ENCODE data around the gene IL15RA. TPM values are rescaled to one million over a fixed set of nuclear protein-coding genes. Genes with fewer than 3 reads are reported as not detected.

The IL15RA gene
- total and polyA plus RNA-seq, 2 of the 8 experiments (the other 6 are each of a cell fraction or from before 2014, with no cell fraction given), result 1.3 to 1.4 TPM

DNA sequence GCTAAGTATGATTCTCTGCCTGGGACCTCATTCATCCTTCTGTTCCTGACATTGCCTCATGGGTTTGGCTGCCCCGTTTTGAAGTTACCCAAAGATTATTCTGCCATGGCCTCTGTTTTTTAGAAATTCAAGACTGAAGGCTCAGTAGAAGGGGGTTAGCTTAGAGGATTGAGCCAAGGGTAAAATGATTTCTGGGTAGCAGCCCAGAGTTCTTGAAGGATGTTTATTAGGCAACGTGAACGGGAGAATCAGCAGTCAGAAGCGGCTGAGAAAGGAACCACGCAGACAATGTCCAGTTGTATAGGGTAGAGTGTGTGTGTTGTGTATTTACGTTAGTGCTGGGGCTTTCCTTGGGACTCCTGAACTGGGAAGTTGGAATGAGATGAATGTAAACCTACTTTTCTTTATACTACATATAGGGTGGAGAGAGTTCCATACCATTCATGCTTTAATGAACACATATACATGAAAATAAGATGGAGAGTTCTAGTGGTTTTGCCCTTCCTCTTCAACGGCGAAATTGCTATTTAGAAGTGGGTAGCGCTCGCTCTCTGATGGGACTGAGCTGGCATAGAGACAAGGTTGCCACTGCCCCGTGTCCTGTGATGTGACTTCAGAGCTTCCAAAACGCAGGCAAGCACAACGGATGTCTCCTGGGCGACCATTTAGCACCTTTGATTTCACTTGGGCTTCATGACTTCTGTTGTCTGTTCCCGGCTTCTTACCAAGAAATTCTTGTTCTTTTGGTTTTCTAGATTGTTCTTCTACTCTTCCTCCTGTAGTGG, 35.0 kb upstream of the IL15RA start:
- POLR2A ChIA-PET (ENCODE audit: partially characterized antibody), result no interaction called here
- Histone ChIP-seq H3K27ac (ENCODE audit: low read depth, low read length) (no peak overlapping the region), H3K14ac (ENCODE audit: insufficient read length) (no peak overlapping the region), H3K56ac (replicated peaks; ENCODE audit: insufficient read length, low read depth, low read length) (no peak overlapping the region), H2AK5ac (ENCODE audit: low read depth, low read length) (no peak overlapping the region), H3K18ac (ENCODE audit: extremely low read depth, low read length) (no peak overlapping the region), H3K79me1 (ENCODE audit: low read depth, low read length) (no peaks in the 10 kb centered on the region), H3K27me3 (replicated peaks in 1 of 4; ENCODE audit: control insufficient read depth in 3 of 4, extremely low read depth in 1 of 4, insufficient read depth in 3 of 4, low read length in 3 of 4) (no peaks in the 10 kb centered on the region), H4K5ac (ENCODE audit: insufficient read length, low read depth, low read length) (no peak overlapping the region), H3K9me3 (ENCODE audit: insufficient read depth in 2 of 2, low read depth in 1 of 2, low read length in 1 of 2) (peaks cover 4% of the 10 kb centered on the region in 2 experiments; a peak in 3 of 4 replicates), H4K8ac (ENCODE audit: extremely low read depth, insufficient read depth, low read length) (no peak overlapping the region), H3K23me2 (ENCODE audit: low read depth, low read length) (no peaks in the 10 kb centered on the region), H3K36me3 (ENCODE audit: control insufficient read depth in 2 of 4, insufficient read depth in 4 of 4, low read length in 3 of 4) (no peaks in the 10 kb centered on the region), H2BK15ac (ENCODE audit: low read length) (no peak overlapping the region), H4K91ac (replicated peaks; ENCODE audit: insufficient read length, low read length) (no peak overlapping the region), H2AFZ (ENCODE audit: low read length) (no peak overlapping the region), H4K20me1 (replicated peaks in 1 of 2; ENCODE audit: control insufficient read depth in 1 of 2, insufficient read depth in 2 of 2, low read length in 2 of 2) (no peaks in the 10 kb centered on the region), H3K4me2 (ENCODE audit: insufficient read depth in 1 of 2, low read depth in 2 of 2, low read length in 2 of 2) (no peak overlapping the region), H3K9ac (replicated peaks in 1 of 4; ENCODE audit: extremely low read depth in 1 of 4, low read depth in 3 of 4, low read length in 3 of 4) (no peak overlapping the region), H2BK20ac (ENCODE audit: low read length) (no peak overlapping the region), H2BK120ac (replicated peaks; ENCODE audit: low read depth, low read length) (no peak overlapping the region), H3K4me3 (ENCODE audit: extremely low read depth in 1 of 4, insufficient read depth in 2 of 4, low read depth in 3 of 4, low read length in 4 of 4) (no peak overlapping the region), H3K79me2 (ENCODE audit: control insufficient read depth in 1 of 2, insufficient read depth in 2 of 2, low read length in 2 of 2) (no peaks in the 10 kb centered on the region), H3K4ac (replicated peaks; ENCODE audit: insufficient read length, low read depth, low read length) (no peak overlapping the region), H2BK12ac (ENCODE audit: low read depth, low read length) (no peak overlapping the region), H2BK5ac (ENCODE audit: low read depth, low read length) (no peak overlapping the region), H3K4me1 (replicated peaks in 1 of 4; ENCODE audit: control insufficient read depth in 3 of 4, insufficient read depth in 4 of 4, low read length in 3 of 4) (no peaks in the 10 kb centered on the region), H3K23ac (ENCODE audit: insufficient read length) (no peak overlapping the region)
- no peak for FAIRE-seq
- CTCF ChIA-PET (ENCODE audit: partially characterized antibody), result interaction anchor here (0.6 to 2.5 kb wide), 4 partner anchors 14 to 388 kb away, joined by 3 to 8 read pairs (median 6); no protein-coding TSS in a partner anchor
- 88% methylated on average over 15 of the region's 15 CpGs; no CpG with 5 or more reads in 1 of the 2 experiments for whole genome bisulfite sequencing, 2 experiments (ENCODE audit: extremely low coverage in 1 of 2, insufficient coverage in 1 of 2, insufficient read length in 1 of 2, insufficient replicate concordance in 2 of 2, low coverage in 1 of 2, low lambda C conversion rate in 2 of 2, missing lambda C conversion rate in 1 of 2)
- TF ChIP-seq PHF8 (conservative IDR thresholded peaks at IDR 0.05; ENCODE audit: low read depth, low read length) (no peak), JUN (IDR thresholded peaks at IDR 0.05; ENCODE audit: low read depth, low read length) (no peak), CHD2 (IDR thresholded peaks at IDR 0.05; ENCODE audit: low read length) (no peak), RAD21 (IDR thresholded peaks at IDR 0.05 in 1 of 2, conservative IDR thresholded peaks at IDR 0.05 in 1 of 2; ENCODE audit: low read depth in 2 of 2, low read length in 2 of 2) (no peak), HDAC6 (IDR thresholded peaks at IDR 0.05; ENCODE audit: low read depth, low read length) (no peak), TBP (IDR thresholded peaks at IDR 0.05; ENCODE audit: low read depth, low read length) (no peak), USF2 (IDR thresholded peaks at IDR 0.05; ENCODE audit: low read length) (no peak), GTF2F1 (IDR thresholded peaks at IDR 0.05; ENCODE audit: borderline replicate concordance, low read depth, low read length) (no peak), TEAD4 (IDR thresholded peaks at IDR 0.05; ENCODE audit: low read depth, low read length) (no peak), SP4 (IDR thresholded peaks at IDR 0.05; ENCODE audit: low read length) (no peak), GABPA (IDR thresholded peaks at IDR 0.05; ENCODE audit: borderline replicate concordance, insufficient read depth, low read length) (no peak), KDM5A (IDR thresholded peaks at IDR 0.05; ENCODE audit: low read length) (no peak)
- no peak for DNase-seq (ENCODE audit: low read depth in 1 of 2, low spot score in 2 of 2)
